ENCODE measurements around the gene FLT4.

Gene FLT4

DNA sequence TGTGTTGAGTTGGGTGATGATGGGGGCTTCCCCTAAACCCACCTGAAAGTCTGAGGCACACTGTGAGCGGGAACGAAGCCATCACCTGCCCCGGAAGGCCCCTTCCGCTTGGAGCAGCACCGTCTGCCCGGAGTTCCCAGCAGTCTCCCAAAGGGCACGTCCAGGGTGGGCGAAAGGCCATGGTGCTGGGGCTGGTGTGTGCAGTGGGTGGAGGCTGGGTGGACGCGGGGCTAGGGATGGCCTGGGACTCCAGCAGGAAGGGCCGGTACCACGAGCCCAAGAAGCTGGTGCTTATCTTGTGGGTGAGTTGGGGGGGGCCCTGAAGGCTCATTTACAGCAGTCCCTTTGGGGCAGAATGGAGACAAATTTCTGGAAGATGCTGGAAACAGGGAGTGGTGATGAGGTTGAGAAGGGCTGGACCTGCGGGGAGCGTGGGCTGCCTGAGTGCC is 4.6 kb downstream of the FLT4 start:
- no peak for DNase-seq (ENCODE audit: extremely low read depth, low read depth)
- no peak for TF ChIP-seq CTCF (IDR thresholded peaks at IDR 0.05; ENCODE audit: low read depth, low read length, missing control alignments)
- H3K4me3 ChIP-seq (replicated peaks; ENCODE audit: low read depth, low read length): no peak overlapping the region

DNA sequence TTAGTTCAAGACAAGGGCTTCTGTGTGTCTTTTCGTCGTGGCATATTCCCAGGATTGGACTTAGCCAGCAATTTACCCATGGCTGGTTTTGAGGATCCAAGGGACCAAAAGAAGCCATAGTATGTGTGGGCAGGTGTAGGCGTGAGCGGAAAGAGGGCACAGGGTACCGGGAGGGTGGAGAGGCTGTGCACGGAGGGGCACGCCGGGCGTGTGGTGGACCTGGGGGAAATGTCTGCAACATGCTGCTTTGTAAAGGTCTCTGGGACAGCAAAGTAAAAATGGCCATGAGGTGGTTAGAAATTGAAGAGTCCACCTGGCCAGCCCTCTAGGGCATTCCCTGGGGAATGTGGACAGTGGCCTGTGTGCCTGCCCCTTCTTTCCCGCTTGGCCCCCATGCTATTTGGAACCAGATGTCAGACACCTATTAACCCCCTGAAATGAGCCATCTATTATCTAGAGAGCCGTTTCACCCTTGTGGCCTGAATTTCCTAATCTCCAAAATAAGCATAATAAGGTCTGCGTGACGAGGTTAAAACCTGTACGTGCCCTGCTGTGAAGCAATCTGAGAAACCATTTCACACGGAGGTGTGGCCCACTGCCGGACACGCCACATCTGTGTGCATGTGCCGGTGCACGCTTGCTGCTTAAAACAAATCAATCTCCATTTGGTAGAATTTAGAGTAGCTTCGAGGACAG is 5.1 kb downstream of the FLT4 start:
- TF ChIP-seq CTCF (IDR thresholded peaks at IDR 0.05; ENCODE audit: low read depth, low read length, missing control alignments): no peak
- no peak overlapping the region for H3K4me3 ChIP-seq (replicated peaks; ENCODE audit: low read depth, low read length)
- no peak for DNase-seq (ENCODE audit: extremely low read depth, low read depth)

GRCh38 chr5:180643191-180643851 is 6.1 kb downstream of the FLT4 start:
- no peak overlapping the region for H3K4me3 ChIP-seq (replicated peaks; ENCODE audit: low read depth, low read length)
- TF ChIP-seq CTCF (IDR thresholded peaks at IDR 0.05; ENCODE audit: low read depth, low read length, missing control alignments): no peak
- DNase-seq (ENCODE audit: extremely low read depth, low read depth): no peak

- no peak for DNase-seq (ENCODE audit: extremely low read depth, low read depth)
- TF ChIP-seq CTCF (IDR thresholded peaks at IDR 0.05; ENCODE audit: low read depth, low read length, missing control alignments): no peak
Observed at GRCh38 chr5:180642779-180643178, 6.6 kb downstream of the FLT4 start.

GRCh38 chr5:180642181-180642775 is 7.1 kb downstream of the FLT4 start:
- TF ChIP-seq CTCF (IDR thresholded peaks at IDR 0.05; ENCODE audit: low read depth, low read length, missing control alignments): no peak
- no peak overlapping the region for H3K4me3 ChIP-seq (replicated peaks; ENCODE audit: low read depth, low read length)
- no peak for DNase-seq (ENCODE audit: extremely low read depth, low read depth)

More at GRCh38 chr5:180642779-180643178, 6.6 kb downstream of the FLT4 start:
- H3K4me3 ChIP-seq (replicated peaks; ENCODE audit: low read depth, low read length): no peak overlapping the region

GRCh38 chr5:180641566-180641900 is 7.9 kb downstream of the FLT4 start:
- TF ChIP-seq CTCF (IDR thresholded peaks at IDR 0.05; ENCODE audit: low read depth, low read length, missing control alignments): no peak
- H3K4me3 ChIP-seq (replicated peaks; ENCODE audit: low read depth, low read length): no peak overlapping the region
- DNase-seq (ENCODE audit: extremely low read depth, low read depth): no peak
